ENCODE measurements around the gene SCIN.

SCIN gene

DNA sequence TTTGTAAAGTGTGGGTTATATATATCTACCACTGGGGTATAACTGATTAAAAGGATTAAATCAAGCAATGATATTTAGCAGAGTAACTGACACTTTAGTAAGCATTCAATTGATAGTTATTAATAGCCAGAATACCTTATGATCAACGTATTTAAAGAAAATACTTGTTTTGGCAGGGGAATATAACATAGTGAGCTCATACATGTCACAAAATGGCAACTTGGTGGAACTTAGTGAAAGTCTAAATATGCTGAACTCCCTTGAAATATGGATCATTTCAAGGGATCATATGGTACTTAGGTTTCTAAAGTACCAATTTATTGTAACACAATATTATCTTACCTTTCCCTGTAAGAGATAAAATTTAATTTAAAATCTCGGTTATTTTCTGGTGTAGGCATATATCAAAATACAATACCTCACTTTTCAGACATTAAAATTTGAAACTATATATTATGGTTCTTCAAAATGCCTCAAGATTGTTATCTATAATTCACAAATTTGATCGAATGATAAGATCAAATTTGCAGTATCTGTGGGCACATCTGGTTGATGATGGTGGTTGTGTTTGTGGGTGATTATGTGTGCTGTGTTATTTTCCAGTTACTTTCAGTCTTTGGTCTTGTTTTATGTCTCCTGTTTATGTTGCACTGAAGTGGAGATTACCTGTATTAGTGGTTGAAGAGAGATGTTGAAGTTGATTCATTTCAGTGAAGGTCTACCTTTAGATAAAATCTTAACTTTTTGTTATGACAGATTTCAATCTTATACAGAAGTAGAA is 122.1 kb downstream of the SCIN start:
- no peak overlapping the region for H3K4me3 ChIP-seq (ENCODE audit: low read length)
- no peak for TF ChIP-seq CTCF (IDR thresholded peaks at IDR 0.05; ENCODE audit: insufficient read depth, low read depth, low read length, missing control alignments)
- no peak for DNase-seq (ENCODE audit: low read depth)

GRCh38 chr7:12694817-12695216 is 124.3 kb downstream of the SCIN start:
- DNase-seq (ENCODE audit: low read depth) = no peak
- no peak for TF ChIP-seq CTCF (IDR thresholded peaks at IDR 0.05; ENCODE audit: insufficient read depth, low read depth, low read length, missing control alignments)
- H3K4me3 ChIP-seq (ENCODE audit: low read length) = no peak overlapping the region

DNA sequence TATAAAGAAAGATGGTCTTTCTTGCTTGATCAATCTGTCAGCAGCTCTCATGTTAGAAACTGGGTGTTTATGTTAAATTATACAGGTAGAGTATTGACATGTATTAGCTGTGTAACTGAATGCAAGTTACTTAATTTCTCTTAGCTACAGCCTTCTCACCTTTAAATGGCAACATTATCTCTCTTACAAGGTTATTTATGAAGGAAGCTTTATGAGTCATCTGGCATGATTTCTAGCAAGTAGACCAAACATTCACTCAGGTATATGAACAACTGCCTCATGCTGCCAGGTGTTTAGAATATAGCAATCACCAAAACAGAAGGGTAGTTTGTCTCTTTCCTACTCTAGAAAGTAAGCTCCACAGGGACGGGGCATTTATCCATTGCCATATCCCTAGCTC is 125.4 kb downstream of the SCIN start:
- H3K4me3 ChIP-seq (ENCODE audit: low read length) = no peak overlapping the region
- TF ChIP-seq CTCF (IDR thresholded peaks at IDR 0.05; ENCODE audit: insufficient read depth, low read depth, low read length, missing control alignments) = no peak
- DNase-seq (ENCODE audit: low read depth) = peak; percentile 78

- no peak for TF ChIP-seq CTCF (IDR thresholded peaks at IDR 0.05; ENCODE audit: insufficient read depth, low read depth, low read length, missing control alignments)
- H3K4me3 ChIP-seq (ENCODE audit: low read length) = no peak overlapping the region
- DNase-seq (ENCODE audit: low read depth) = no peak
These were observed 128.8 kb downstream of the SCIN start for GRCh38 chr7:12699299-12699698.

GRCh38 chr7:12701433-12701832 is 130.9 kb downstream of the SCIN start:
- H3K4me3 ChIP-seq (ENCODE audit: low read length) = no peak overlapping the region
- peak; percentile 14 for DNase-seq (ENCODE audit: low read depth)
- TF ChIP-seq CTCF (IDR thresholded peaks at IDR 0.05; ENCODE audit: insufficient read depth, low read depth, low read length, missing control alignments) = no peak

GRCh38 chr7:12703881-12704280 is 133.4 kb downstream of the SCIN start:
- no peak for DNase-seq (ENCODE audit: low read depth)
- TF ChIP-seq CTCF (IDR thresholded peaks at IDR 0.05; ENCODE audit: insufficient read depth, low read depth, low read length, missing control alignments) = no peak
- no peak overlapping the region for H3K4me3 ChIP-seq (ENCODE audit: low read length)

GRCh38 chr7:12705878-12706277 is 135.4 kb downstream of the SCIN start:
- no peak for TF ChIP-seq CTCF (IDR thresholded peaks at IDR 0.05; ENCODE audit: insufficient read depth, low read depth, low read length, missing control alignments)
- H3K4me3 ChIP-seq (ENCODE audit: low read length) = no peak overlapping the region
- DNase-seq (ENCODE audit: low read depth) = peak; percentile 62

Data from epithelial cell of esophagus (primary cell).